ENCODE results near the gene CNR2.
"Not testable (repeated sequence)": the region's sequence is repeated elsewhere in the genome, so short reads cannot be mapped to it uniquely, and the experiment has no call there.

CNR2 gene
- total RNA-seq, result 0 reads per million in 2 donors

DNA sequence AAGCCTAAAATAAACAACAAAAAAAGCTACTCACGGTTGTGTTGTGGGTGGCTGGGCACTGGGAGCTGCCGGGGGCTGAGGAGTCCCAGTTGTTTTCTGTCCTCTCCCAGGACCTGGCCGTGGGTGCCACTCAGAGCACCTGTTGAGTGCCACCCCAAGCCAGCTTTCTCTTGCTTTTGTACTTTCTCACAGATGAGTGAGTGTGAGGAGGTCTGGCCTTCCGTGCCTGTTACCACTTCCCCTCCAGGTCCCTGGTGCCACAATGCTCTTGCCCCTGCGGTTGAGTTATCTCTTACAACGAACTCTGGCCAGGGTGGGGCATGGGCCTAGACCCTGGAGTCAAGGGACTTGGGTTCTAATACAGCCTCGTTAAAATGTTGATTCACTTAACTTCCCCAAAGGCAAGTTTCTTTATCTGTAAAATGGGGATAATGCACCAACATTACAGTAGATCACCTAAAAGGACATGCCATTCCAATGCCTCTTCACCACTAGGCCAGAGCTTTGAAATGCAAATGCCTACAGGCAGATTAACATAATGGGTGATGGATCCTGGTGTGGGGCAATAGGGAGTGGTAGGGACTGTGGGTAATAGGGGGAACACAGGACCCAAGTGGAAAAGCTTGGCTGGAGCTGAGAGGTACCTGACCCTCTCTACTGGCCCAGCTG, at the start of gene CNR2:
TSS of gene CNR2 (minus strand) at position 151 of the 669 bp plus-strand sequence. CDS start 37,745 bp downstream, outside the sequence.
- DNase-seq, result no peak

DNA sequence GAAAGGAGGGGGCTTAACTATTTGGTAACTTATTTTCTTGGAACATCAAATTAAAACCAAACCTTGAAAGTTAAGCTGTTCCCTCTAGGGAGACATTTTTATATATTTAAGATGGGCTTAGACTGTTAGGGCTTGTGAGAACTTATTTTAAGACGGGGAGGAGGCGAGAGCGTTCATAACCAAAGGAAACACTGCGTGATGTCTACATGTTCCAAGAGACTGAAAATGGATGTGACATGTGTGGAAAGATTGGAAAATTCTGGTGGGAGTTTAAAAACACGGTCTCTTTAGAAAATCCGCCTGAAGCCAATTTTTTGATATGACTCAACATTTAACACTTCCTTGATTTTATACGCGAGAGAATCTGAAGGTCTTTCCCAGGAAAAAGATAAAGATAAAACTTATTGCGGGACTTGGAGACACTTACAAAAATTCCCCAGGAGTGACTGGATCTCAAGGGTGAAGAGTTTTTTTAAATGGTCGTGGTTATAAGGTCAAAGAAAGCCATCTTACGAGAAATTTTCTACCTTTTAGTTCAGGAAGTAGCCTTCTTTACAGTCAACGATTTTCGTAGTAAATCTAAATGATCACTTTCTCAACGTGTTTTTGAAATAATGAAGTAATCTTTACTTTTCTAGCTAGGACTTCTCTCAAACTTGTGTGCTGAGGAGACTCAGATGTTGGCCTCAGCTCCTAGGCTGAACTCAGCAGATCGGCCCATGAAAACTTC, 47.3 kb upstream of the CNR2 start:
- no peak for DNase-seq

GRCh38 chr1:23959461-23960290, 46.5 kb upstream of the CNR2 start, which contains the start of gene PNRC2:
Gene PNRC2 (plus strand): TSS chr1:23959828. CDS start chr1:23961458, 1,630 bp downstream.
- DNase-seq, result peak; percentile 93

DNA sequence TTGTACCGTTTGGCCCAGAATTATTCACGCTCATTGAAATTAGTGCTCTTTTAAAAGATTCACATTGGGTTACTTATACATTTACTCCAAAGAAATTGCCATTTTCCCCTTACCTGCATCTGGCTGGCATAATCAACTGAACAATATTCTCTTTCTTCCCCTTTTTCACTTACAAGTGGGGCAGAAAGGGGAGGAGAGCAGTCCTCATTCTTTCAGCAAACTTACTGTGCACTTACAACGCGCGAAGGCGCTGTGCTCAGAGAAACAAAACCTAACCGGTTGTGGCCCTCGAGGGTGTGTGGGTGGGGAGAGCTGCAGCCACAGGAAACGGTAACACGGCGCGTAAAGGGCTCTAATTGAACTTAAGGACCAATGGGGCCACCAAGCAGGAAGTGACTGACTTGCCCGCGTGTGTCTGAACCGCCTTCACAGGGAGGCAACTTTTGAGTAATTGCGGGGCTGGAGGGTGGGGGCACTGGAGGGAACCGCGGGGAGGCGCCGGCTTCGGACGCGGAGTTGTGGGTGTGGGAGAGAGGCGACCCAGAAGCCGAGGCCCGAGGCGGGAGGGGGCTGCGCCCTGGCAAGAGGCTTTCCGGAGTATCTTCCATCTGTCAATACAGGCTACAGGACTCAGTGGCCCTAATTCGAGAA, 45.8 kb upstream of the CNR2 start:
- DNase-seq, result peak; percentile 77

- not testable (repeated sequence) for DNase-seq
Observed at GRCh38 chr1:23958040-23958809, 45.1 kb upstream of the CNR2 start.

GRCh38 chr1:23957096-23957495, 43.9 kb upstream of the CNR2 start:
- no peak for DNase-seq

GRCh38 chr1:23953020-23953419, 39.9 kb upstream of the CNR2 start:
- no peak for DNase-seq

DNA sequence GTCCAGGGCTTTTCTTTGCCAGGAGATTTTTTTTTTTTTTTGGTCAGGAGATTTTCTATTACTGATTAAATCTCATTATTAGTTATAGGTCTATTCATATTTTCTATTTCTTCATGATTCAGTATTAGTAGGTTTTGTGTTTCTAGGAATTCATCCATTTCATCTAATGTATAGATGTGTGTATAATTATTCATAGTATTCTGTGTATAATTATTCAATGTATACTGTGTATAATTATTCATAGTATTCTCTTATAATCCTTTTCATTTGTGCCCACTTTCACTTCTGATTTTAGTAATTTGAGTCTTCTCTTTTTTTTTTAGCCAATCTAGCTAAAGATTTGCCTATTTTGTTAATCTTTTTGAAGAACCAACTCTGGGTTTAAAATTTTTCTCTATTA, 34.2 kb upstream of the CNR2 start:
- no peak for DNase-seq

DNA sequence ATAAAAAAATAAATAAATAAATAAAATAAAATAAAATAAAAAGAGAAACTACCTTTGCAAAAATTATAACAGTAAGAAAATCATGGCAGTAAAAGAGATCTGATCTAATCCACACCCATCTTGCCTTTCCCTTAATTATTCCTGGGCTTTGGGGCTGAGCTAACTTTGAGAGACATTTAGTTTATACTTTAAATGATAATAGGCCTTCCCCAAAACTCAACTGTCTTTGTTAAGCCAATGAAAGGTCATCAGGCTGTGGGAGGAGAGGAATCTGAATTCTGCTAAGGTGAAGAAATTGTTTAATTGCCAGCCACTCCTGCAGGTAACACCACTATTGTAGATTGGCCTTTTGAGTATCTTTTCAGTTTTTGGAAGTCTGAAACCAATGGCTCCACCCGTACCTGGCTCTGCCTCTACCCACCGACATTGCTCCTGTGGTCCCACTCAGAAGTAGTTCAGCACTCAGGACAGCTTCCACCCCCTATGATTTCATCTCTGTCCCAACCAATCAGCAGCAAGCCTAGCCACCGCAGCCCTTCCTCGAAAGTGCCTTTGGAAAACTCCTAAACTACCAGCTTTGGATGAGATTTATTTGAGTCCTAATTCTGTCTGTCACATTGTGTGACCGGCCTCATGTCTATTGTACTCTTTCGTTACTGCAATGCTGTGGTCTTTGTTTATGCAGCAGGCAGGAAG, 23.5 kb upstream of the CNR2 start:
- DNase-seq, result no peak

DNA sequence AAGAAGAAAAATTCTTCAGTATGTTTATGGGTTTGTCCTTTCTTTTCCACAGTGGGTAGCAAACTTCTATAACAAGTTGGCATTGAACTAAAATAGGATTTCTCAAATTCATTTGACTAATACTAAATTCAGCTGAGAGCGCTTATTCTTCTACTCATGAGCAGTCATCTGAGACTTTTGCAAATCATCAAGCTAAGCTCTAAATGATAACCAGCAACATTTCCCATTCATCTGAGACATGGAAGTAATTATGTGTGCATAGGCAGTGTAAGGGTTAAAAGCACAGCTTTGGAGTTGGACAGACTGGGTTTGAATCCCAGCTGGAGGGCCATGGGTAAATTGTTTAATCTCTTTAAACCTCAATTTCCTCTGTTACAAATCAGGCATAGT, 18.3 kb upstream of the CNR2 start:
- no peak for DNase-seq

DNA sequence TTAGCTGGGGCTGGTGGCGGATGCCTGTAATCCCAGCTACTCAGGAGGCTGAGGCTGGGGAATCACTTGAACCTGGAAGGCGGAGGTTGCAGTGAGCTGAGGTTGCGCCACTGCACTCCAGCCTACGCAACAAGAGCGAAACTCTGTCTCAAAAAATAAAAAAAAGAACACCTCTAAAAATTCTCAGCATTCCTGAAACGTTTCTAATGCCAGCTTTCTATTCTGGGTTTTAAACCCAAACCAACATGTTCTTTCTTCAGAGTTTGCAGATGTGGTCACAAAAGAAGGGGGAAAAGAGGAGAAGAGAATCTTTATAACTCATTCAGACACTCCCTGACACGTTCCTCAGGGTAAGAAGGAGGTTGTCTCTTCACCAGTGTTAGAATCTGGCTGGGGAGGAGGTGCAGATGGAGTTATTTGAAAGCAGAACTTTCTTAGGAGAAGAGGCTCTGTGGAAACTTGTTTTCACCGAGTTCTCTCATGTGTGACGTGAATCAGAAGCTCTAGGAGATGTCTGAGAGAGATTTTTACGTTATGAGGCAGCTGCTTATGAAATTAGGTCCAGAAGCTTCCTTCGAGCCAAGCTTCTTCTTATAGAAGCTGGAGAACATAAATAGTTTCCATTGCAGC, 17.8 kb upstream of the CNR2 start:
- DNase-seq, result no peak

DNA sequence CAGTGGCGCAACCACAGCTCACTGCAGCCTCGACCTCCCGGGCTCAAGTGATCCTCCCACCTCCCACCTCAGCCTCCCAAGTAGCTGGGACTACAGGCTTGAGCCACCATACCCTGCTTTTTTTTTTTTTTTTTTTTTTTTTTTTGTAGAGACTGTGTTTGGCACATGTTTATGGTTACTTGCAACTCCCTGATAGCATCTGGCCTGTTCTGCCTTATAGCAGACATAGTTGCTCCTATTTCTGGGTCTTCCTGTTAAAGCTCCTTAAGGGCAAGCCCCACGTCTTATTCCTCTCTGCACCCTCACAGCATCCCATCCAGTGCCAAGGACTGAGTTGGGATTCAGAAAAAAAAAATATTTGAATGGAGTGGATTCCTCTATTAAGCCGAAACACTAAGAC, 17.1 kb upstream of the CNR2 start:
- no peak for DNase-seq

DNA sequence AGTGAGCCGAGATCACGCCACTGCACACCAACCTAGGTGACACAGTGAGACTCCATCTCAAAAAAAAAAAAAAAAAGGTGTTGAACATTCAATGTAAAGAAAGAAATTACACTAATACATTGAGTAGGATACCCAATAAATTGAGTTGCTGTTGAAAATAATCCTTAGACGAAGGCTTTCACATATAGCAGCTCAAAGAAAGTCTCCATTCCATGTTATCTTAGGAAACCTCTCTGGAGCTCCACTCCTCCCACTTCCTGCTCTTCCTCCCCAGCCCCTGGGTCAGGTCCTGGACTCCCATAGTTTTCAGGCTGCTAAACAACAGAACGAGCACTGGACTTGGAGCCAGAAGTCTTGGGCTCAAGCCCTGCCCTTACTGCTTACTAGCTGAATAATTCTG, 15.6 kb upstream of the CNR2 start:
- DNase-seq, result no peak

- DNase-seq, result no peak
Observed at GRCh38 chr1:23927097-23927496, 13.9 kb upstream of the CNR2 start.

- DNase-seq, result no peak
Observed at GRCh38 chr1:23925279-23925678, 12.1 kb upstream of the CNR2 start.

GRCh38 chr1:23924601-23925000, 11.4 kb upstream of the CNR2 start:
- no peak for DNase-seq

DNA sequence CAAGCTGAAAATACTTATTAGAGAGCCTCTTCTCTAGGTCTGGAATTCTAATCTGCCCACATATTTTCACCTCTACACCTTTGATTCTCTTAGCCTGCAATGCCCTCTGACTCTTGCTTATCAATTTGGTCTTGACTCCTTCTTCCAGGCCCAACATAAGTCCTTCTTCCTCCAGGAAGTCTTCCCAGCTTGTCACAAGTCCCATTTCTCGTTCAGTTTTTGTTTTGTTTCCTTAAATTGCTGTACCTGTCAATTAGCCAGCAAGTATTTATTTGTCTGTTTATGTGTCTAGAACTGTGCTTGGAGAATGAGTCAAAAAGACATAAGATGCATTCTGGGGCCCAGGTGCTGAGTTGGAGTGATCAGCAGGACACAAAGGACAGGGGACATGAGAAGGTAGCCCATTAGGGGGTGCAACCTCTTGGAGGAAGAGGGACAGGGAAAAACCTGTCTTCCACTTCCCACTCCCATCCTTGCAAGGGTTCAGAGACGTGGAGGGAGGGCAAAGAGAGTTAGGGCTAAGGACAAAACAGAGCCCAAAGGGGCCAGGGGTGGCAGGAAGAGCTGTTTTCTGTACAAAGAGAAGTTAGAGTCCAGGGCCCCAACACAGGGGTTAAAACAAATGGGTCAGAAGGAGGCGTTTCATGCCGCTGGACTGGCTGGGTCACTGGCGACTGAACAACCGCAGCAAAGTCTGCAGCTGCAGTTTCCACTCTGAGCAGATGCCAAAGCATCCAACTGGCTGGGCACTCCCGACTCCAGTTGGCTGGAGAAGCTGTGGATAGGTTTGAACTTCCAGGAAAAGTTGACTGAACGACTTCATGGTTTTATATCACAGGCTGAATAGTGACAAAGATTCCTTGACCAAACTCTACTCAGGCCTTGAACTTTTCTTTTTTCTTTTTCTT, 10.7 kb upstream of the CNR2 start:
- no peak for DNase-seq

- DNase-seq, result no peak
Observed at GRCh38 chr1:23922321-23922943, 9.3 kb upstream of the CNR2 start.
